ENCODE data around the gene TMEM217. TPM values are rescaled to one million over a fixed set of nuclear protein-coding genes. Genes with fewer than 3 reads are reported as not detected.

The TMEM217 gene
- total and polyA plus RNA-seq, 2 of the 8 experiments (the other 6 are each of a cell fraction or from before 2014, with no cell fraction given) = 0.60 to 1.1 TPM

GRCh38 chr6:37277001-37277409 lies 19.1 kb upstream of the TMEM217 start:
- no peak overlapping the region for H2AFZ ChIP-seq (ENCODE audit: low read length)
- no peak overlapping the region for H3K18ac ChIP-seq (ENCODE audit: extremely low read depth, low read length)
- H4K8ac ChIP-seq (ENCODE audit: extremely low read depth, insufficient read depth, low read length) = no peak overlapping the region
- no peak overlapping the region for H2BK20ac ChIP-seq (ENCODE audit: low read length)
- ChIA-PET CTCF (ENCODE audit: partially characterized antibody) (no interaction called here), POLR2A (ENCODE audit: partially characterized antibody) (no interaction called here)
- no peak overlapping the region for H3K4me3 ChIP-seq (ENCODE audit: extremely low read depth in 1 of 4, insufficient read depth in 2 of 4, low read depth in 3 of 4, low read length in 4 of 4)
- H4K20me1 ChIP-seq (replicated peaks in 1 of 2; ENCODE audit: control insufficient read depth in 1 of 2, insufficient read depth in 2 of 2, low read length in 2 of 2) = peaks cover 4% of the 10 kb centered on the region in 2 experiments
- no peak overlapping the region for H3K4ac ChIP-seq (replicated peaks; ENCODE audit: insufficient read length, low read depth, low read length)
- no peaks in the 10 kb centered on the region; the same call in 1 of the 2 replicates for H3K79me1 ChIP-seq (ENCODE audit: low read depth, low read length)
- no peak overlapping the region for H2BK120ac ChIP-seq (replicated peaks; ENCODE audit: low read depth, low read length)
- H3K79me2 ChIP-seq (ENCODE audit: control insufficient read depth in 1 of 2, insufficient read depth in 2 of 2, low read length in 2 of 2) = peaks cover 0 to 17% of the 10 kb centered on the region in 2 experiments; a peak in 1 of 4 replicates
- no peaks in the 10 kb centered on the region; a peak in 1 of 7 replicates for H3K4me1 ChIP-seq (replicated peaks in 1 of 4; ENCODE audit: control insufficient read depth in 3 of 4, insufficient read depth in 4 of 4, low read length in 3 of 4)
- H3K56ac ChIP-seq (replicated peaks; ENCODE audit: insufficient read length, low read depth, low read length) = no peak overlapping the region
- no peak overlapping the region for H3K23ac ChIP-seq (ENCODE audit: insufficient read length)
- H4K91ac ChIP-seq (replicated peaks; ENCODE audit: insufficient read length, low read length) = no peak overlapping the region
- H4K5ac ChIP-seq (ENCODE audit: insufficient read length, low read depth, low read length) = no peak overlapping the region
- H2BK15ac ChIP-seq (ENCODE audit: low read length) = no peak overlapping the region
- H3K36me3 ChIP-seq (ENCODE audit: control insufficient read depth in 2 of 4, insufficient read depth in 4 of 4, low read length in 3 of 4) = peaks cover 0 to 8% (median 6%) of the 10 kb centered on the region in 4 experiments; a peak in 6 of 8 replicates
- H3K9me3 ChIP-seq (ENCODE audit: insufficient read depth in 2 of 2, low read depth in 1 of 2, low read length in 1 of 2) = no peaks in the 10 kb centered on the region
- H3K9ac ChIP-seq (replicated peaks in 1 of 4; ENCODE audit: extremely low read depth in 1 of 4, low read depth in 3 of 4, low read length in 3 of 4) = no peak overlapping the region
- H3K27ac ChIP-seq (ENCODE audit: low read depth, low read length) = no peak overlapping the region
- WGBS, 2 experiments (ENCODE audit: extremely low coverage in 1 of 2, insufficient coverage in 1 of 2, insufficient read length in 1 of 2, insufficient replicate concordance in 2 of 2, low coverage in 1 of 2, low lambda C conversion rate in 2 of 2, missing lambda C conversion rate in 1 of 2) = 90% methylated on average over 6 of the region's 6 CpGs; no CpG with 5 or more reads in 1 of the 2 experiments
- H3K14ac ChIP-seq (ENCODE audit: insufficient read length) = no peak overlapping the region
- no peak overlapping the region for H3K4me2 ChIP-seq (ENCODE audit: insufficient read depth in 1 of 2, low read depth in 2 of 2, low read length in 2 of 2)
- no peak for DNase-seq (ENCODE audit: low read depth in 1 of 2, low spot score in 2 of 2)
- FAIRE-seq = no peak
- no peaks in the 10 kb centered on the region for H3K27me3 ChIP-seq (replicated peaks in 1 of 4; ENCODE audit: control insufficient read depth in 3 of 4, extremely low read depth in 1 of 4, insufficient read depth in 3 of 4, low read length in 3 of 4)
- no peak overlapping the region for H2BK5ac ChIP-seq (ENCODE audit: low read depth, low read length)
- no peak overlapping the region for H2AK5ac ChIP-seq (ENCODE audit: low read depth, low read length)
- H2BK12ac ChIP-seq (ENCODE audit: low read depth, low read length) = no peak overlapping the region
- no peaks in the 10 kb centered on the region for H3K23me2 ChIP-seq (ENCODE audit: low read depth, low read length)
- no peak for TF ChIP-seq USF2 (IDR thresholded peaks at IDR 0.05; ENCODE audit: low read length)
- no peak for TF ChIP-seq EGR1 (IDR thresholded peaks at IDR 0.05; ENCODE audit: borderline replicate concordance, low read depth, low read length)
- TF ChIP-seq RFX5 (IDR thresholded peaks at IDR 0.05; ENCODE audit: borderline replicate concordance, low read depth, low read length) = no peak
- no peak for TF ChIP-seq SP2 (IDR thresholded peaks at IDR 0.05; ENCODE audit: low read length)
- TF ChIP-seq TEAD4 (IDR thresholded peaks at IDR 0.05; ENCODE audit: low read depth, low read length) = no peak
- TF ChIP-seq E2F6 (IDR thresholded peaks at IDR 0.05) = no peak
- TF ChIP-seq PHF8 (conservative IDR thresholded peaks at IDR 0.05; ENCODE audit: low read depth, low read length) = no peak
- TF ChIP-seq SIRT6 (IDR thresholded peaks at IDR 0.05; ENCODE audit: low read length) = no peak
- TF ChIP-seq GTF2F1 (IDR thresholded peaks at IDR 0.05; ENCODE audit: borderline replicate concordance, low read depth, low read length) = no peak
- TF ChIP-seq EZH2 (IDR thresholded peaks at IDR 0.05; ENCODE audit: low read depth, low read length, severe bottlenecking) = no peak
- no peak for TF ChIP-seq CEBPB (IDR thresholded peaks at IDR 0.05; ENCODE audit: low read depth, low read length)
- TF ChIP-seq KDM5A (IDR thresholded peaks at IDR 0.05; ENCODE audit: low read length) = no peak
- TF ChIP-seq CBX8 (IDR thresholded peaks at IDR 0.05; ENCODE audit: borderline replicate concordance, low read depth, low read length) = no peak
